Measurements from ENCODE around the gene RANBP1. TPM values are rescaled to one million over a fixed set of nuclear protein-coding genes. Genes with fewer than 3 reads are reported as not detected.
A peak's percentile ranks its signal among the peaks of the same experiment; 100 is the strongest.

Gene RANBP1
- total and polyA plus RNA-seq, 11 donors: 29.3 to 85.3 (median 41.5) TPM

DNA sequence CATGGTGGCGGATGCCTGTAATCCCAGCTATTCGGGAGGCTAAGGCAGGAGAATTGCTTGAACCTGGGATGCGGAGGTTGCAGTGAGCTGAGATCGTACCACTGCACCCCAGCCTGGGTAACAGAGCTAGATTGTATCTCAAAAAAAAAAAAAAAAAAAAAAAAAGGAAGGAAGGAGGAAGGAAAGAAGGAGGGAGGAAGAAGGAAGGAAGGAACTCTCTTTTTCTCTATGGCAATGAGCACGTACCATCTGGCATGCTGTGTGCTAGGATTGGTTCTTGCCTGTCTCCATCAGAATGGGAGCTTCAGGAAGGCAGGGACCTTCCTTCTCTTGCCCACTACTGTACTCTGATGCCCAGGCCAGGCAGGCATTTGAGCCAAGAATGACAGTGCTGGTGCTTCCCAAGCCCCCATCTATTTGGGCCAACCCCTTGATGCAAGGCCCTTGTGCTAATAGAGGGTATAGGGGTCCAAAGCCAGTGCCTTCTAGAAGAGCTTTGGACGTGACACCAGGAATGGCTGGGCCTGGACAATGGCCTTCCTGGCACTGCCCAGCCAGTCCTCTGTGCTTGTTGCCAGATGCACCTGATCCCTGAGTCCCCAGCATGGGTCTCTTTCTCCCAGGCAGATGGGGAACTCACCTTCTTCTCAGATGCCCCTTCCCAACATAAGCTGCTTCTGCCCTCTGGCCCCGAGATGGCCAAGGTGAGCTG is 46.4 kb upstream of the RANBP1 start:
- ATAC-seq (no peak), DNase-seq (no peak)
- intact Hi-C loops (cut with DNase I): no loop called here
- Histone ChIP-seq H3K27ac (no peak overlapping the region), H3K9me3 (no peaks in the 10 kb centered on the region), H3K4me1 (no peaks in the 10 kb centered on the region), H3K36me3 (peaks cover 0 to 21% (median 9%) of the 10 kb centered on the region in 9 donors), H3K4me3 (no peak overlapping the region), H3K27me3 (no peaks in the 10 kb centered on the region)
- TF ChIP-seq, protein P1, sequence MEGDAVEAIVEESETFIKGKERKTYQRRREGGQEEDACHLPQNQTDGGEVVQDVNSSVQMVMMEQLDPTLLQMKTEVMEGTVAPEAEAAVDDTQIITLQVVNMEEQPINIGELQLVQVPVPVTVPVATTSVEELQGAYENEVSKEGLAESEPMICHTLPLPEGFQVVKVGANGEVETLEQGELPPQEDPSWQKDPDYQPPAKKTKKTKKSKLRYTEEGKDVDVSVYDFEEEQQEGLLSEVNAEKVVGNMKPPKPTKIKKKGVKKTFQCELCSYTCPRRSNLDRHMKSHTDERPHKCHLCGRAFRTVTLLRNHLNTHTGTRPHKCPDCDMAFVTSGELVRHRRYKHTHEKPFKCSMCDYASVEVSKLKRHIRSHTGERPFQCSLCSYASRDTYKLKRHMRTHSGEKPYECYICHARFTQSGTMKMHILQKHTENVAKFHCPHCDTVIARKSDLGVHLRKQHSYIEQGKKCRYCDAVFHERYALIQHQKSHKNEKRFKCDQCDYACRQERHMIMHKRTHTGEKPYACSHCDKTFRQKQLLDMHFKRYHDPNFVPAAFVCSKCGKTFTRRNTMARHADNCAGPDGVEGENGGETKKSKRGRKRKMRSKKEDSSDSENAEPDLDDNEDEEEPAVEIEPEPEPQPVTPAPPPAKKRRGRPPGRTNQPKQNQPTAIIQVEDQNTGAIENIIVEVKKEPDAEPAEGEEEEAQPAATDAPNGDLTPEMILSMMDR (IDR thresholded peaks at IDR 0.05): no peak
- no peak for TF ChIP-seq POLR2A (IDR thresholded peaks at IDR 0.05)
- WGBS, 4 donors: 84 to 93% (median 89%) methylated on average over 7 of the region's 7 CpGs

DNA sequence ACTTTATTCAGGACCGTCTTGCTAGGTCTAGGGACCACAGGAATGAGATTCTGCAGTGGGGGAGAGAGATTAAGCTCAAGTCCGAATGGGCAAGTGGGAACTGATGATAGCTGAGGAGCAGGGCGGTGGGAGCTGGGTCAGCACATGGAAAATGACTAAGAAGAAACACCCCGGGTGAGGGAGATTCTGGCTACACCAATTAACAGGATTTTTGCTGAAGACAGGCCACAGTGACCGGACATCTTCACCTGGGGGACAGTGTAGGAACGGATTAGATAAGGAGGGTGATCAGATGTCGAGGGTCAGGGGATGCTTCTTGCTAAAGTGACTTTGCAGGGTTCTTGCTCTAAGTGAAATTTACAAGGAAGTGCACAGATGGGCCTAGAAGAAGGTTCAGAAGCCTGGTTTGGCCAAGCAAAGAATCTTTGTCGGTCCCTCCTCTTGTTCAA is 44.4 kb upstream of the RANBP1 start:
- Histone ChIP-seq H3K27me3 (no peaks in the 10 kb centered on the region), H3K9me3 (no peaks in the 10 kb centered on the region), H3K36me3 (peaks cover 0 to 2% (median 0%) of the 10 kb centered on the region in 9 donors), H3K4me1 (no peaks in the 10 kb centered on the region), H3K27ac (no peak overlapping the region), H3K4me3 (no peak overlapping the region)
- WGBS, 4 donors: 66 to 71% (median 66%) methylated on average over 8 of the region's 8 CpGs
- ATAC-seq (no peak), DNase-seq (no peak)
- intact Hi-C loops (cut with DNase I): no loop called here
- no peak for TF ChIP-seq POLR2A (IDR thresholded peaks at IDR 0.05)
- TF ChIP-seq, protein P1 (IDR thresholded peaks at IDR 0.05): no peak

DNA sequence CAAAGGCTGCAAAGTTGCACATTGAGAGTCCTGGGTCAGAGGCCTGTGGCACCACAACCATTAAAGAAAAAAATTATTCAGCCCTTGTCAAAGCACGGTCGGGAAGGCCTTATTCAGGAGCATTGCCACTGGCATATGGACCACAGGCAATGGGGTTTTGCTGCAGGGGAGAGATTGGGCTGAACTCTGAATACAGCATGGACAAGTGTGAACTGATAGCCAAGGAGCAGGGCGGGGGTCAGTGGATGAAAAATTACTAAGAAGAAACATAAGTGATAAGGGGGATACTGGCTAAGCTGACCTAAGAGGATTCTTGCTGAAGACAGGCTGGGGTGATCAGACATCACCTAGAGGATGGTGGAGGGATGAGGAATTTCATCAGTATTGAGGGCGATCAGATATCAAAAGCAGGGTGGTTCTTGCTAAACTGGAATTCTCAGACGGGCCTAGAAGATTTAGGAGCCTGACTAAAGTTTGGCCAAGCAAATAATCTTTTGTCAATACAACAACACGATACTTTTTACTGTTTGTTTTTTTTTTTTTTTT is 39.2 kb upstream of the RANBP1 start:
- intact Hi-C loops (cut with DNase I): loop anchor here in 2 of 10 donors (5.0 kb wide), 2 partner anchors 39 to 49 kb away; no protein-coding TSS in a partner anchor
- no peaks in the 10 kb centered on the region for H3K9me3 ChIP-seq
- no peak for ATAC-seq
- WGBS, 4 donors: 68 to 76% (median 73%) methylated on average over 6 of the region's 6 CpGs
- TF ChIP-seq POLR2A (IDR thresholded peaks at IDR 0.05): no peak
- TF ChIP-seq, protein P1 (IDR thresholded peaks at IDR 0.05): no peak
- no peak overlapping the region for H3K4me3 ChIP-seq
- peaks cover 0 to 17% (median 15%) of the 10 kb centered on the region in 12 donors for H3K4me1 ChIP-seq
- no peak overlapping the region for H3K27ac ChIP-seq
- peak in 2 of 5 donors; percentile 3 to 7 for DNase-seq
- H3K36me3 ChIP-seq: no peaks in the 10 kb centered on the region
- no peaks in the 10 kb centered on the region for H3K27me3 ChIP-seq

DNA sequence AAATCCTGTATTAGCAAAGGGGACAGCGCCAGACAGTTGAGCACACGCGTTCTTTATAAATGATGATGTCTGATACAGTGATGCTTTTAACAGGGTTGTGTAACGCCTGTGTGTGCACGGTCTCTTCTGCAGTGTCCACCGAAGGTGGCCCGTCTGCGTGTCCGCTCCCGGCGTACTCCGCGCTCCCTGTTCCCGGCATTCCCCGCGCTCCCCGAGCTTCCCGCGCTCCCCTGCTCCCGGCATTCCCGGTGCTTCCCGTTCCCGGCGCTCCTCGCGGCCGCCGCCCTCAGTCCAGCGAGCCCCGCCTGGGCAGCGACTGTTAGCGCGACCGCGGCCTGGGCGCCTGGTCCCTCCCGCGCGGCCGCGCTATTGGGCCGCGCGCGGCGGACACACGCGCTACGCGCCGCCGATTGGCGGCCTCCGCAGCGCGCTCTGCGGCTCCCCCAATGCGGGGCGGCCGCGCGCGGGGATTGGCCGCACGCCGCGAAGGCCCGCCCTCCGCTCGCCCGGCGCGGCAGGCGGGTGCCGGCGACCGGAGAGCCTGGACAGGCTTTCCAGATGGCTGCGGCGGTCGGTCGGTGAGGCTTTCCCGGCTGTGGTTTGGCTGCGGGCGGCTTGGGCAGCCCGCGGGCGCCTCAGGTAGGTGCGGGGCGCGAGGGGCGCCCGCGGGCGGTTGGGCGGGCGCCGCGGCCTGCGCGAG is 36.0 kb upstream of the RANBP1 start, which contains the start of gene DGCR8:
Gene DGCR8 (plus strand): TSS at position 497 of the 700 bp plus-strand sequence. CDS start 5,723 bp downstream, outside the sequence.
- Histone ChIP-seq H3K36me3 (no peaks in the 10 kb centered on the region), H3K4me1 (peaks cover 3 to 49% (median 43%) of the 10 kb centered on the region in 12 donors), H3K27ac (peak within 1 kb of the TSS; percentile 75 to 94 (median 86)), H3K27me3 (no peaks in the 10 kb centered on the region), H3K9me3 (no peaks in the 10 kb centered on the region), H3K4me3 (peak within 1 kb of the TSS; percentile 48 to 92 (median 84))
- DNase-seq (peak; percentile 96 to 97 (median 96)), ATAC-seq (peak; percentile 95 to 98 (median 96))
- 0 to 1% (median 0%) methylated on average over 21 to 100 of the region's 100 CpGs for WGBS, 4 donors
- intact Hi-C loops (cut with DNase I): loop anchor here in 7 of 10 donors (1.0 to 10.0 kb wide), 10 partner anchors 17 to 115 kb away; partner anchors contain the start of genes TRMT2A (in 4 of the 7), RANBP1 (in 3 of the 7) and TANGO2 (in 3 of the 7)
- TF ChIP-seq, protein P1 (IDR thresholded peaks at IDR 0.05): peak in 1 of 12 donors; percentile 19
- peak in 1 of 2 donors; percentile 74 for TF ChIP-seq POLR2A (IDR thresholded peaks at IDR 0.05)
